Measurements from ENCODE around the gene SLC2A4. TPM values are rescaled to one million over a fixed set of nuclear protein-coding genes. Genes with fewer than 3 reads are reported as not detected.
"Not testable (repeated sequence)": the region's sequence is repeated elsewhere in the genome, so short reads cannot be mapped to it uniquely, and the experiment has no call there.

SLC2A4 gene
- polyA plus RNA-seq (2013, experiment 1 of 2; ENCODE audit: insufficient read length): 0.10 TPM
- polyA plus RNA-seq (2013, experiment 2 of 2; ENCODE audit: insufficient read length): 0.11 TPM

- peak; percentile 91 for DNase-seq
These were observed at the start of gene SLC2A4 for GRCh38 chr17:7281074-7281952. TSS of gene SLC2A4 (plus strand) at chr17:7281718. CDS start at chr17:7281935, 217 bp downstream.

DNA sequence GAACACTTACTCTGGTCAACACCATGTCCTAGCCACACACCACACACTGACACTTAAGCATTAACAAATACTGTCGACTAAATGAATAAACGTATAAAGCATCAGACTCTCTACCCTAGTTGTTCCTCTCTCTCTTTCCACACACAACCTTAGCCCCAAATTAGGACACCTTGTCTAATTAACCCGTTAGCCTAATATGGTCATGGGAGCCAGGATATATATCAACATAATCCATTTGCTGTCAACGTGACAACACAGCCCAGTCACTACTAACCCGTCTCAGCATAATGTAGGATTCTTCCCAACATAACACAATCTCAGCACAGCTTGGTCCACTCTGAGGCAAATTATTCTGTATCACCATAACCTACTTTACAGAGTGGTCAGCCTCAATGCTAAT, 49.4 kb upstream of the SLC2A4 start:
- no peak for DNase-seq

- no peak for DNase-seq
These were observed 47.8 kb upstream of the SLC2A4 start for GRCh38 chr17:7233701-7234082.

DNA sequence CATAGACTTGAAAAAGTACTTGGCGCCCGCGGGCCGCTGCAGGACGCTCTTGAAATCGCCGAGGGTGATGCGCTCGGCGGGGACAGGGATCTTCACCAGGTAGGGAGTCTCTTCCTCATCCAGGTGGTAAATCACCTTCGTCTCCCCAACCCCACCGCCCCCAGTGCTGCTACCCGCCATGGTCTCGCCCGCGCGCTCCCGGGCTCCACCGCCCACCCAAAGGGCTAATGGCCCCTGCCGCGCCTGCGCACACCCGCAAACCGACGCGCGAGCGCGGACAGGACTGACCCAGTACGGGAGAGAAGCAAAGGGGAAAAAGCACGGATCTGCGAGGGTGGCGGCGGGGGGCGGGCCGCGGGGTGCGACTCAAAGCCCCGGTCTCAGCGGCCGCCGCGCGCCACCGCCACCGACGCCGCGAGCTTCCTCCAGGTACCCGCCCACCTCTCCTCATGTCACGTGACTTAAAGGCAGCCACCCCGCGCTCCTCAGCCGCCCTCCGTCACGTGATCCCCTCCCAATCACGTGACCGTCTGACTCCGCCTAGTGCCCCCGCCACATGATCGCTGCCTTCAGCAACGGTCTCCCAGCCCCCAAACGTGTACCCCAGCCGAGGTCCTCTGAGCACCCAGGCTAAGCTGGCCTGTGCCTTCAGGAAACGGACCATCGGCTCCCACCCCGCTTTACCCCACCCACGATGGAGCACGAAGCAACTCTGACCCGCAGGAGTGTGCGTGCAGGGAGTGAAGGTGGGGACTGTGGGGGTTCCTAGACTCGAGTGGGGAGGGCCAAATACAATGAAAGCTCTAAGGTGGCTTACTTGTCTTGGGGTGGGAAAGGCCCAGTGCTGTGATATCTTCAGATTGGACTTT, 47.2 kb upstream of the SLC2A4 start, which contains the start of gene DVL2:
Gene DVL2, minus strand, starts transcription at position 435 of the 869 bp plus-strand sequence. Its CDS starts 255 bp downstream, at position 180.
- peak; percentile 96 for DNase-seq

DNA sequence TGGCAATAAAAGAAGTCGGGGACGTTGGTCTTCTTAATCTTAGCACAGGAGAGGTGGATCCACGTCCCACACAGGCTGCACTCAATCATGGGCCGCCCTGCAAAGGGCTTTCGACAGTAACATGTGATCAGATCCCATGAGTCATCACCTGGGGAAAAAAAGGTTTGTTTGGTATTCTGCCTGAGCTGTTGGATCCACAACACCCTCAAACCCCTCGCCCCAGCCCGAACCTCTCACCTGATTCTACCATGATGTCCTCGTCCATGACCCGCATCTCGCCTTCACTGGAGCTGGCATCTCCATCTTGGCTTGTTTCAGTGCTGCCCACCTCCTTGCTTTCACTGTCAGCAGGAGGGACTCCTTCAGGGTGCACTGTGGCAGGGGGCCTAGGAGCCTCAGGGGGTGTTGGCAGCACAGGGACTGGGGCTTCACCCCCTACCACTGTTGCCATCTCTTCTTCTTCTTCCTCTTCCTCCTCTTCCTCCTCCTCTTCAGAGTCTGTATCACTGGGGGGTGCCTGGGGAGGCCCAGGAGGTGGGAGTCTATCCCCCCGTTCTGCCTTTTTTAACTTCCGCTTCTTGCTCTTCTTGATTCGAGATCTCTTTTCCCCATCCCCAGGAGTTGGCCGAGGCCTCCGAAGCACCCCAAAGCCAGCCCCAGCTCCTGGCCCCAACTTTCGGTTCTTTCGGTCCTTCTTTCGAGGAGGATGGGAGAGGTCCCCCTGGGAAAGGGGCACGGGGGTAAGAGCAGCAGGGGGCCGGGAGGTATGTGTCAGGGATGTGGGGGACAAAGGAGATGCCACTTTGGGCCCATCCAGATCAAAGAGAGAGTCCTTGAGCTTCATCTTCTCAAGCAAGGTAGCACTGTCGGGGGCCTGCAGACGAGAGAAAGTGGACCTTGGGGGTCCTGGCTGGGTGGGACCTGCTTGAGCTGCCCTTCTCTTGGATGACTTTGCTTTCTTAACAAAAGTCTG, 45.5 kb upstream of the SLC2A4 start:
- no peak for DNase-seq

GRCh38 chr17:7236808-7237207, 44.7 kb upstream of the SLC2A4 start:
- no peak for DNase-seq

DNA sequence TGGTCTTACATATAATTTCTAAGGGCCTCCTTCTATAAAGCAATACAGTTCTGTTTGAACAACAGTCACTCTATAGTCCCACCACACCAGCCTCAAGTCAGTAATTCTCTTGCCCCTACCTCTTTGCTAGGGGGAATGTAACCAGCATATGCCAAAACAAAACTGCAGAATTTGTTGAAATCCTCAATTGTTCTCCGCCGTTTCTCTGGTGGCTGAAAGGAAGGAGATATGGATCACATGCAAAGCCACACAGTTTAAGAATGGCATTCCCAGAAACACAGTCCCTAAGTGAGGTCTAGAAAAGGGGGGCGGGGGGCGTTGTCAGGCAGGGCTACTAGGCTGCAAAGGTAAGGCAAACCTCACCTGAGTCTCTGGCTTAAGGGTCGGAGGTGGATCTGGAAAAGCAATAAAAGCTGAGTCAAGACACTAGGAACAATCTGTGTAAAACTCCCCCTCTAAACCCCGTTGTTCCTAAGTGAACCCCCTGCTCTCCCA, 44.2 kb upstream of the SLC2A4 start:
- DNase-seq: no peak

GRCh38 chr17:7237761-7238419, 43.6 kb upstream of the SLC2A4 start:
- peak; percentile 77 for DNase-seq

DNA sequence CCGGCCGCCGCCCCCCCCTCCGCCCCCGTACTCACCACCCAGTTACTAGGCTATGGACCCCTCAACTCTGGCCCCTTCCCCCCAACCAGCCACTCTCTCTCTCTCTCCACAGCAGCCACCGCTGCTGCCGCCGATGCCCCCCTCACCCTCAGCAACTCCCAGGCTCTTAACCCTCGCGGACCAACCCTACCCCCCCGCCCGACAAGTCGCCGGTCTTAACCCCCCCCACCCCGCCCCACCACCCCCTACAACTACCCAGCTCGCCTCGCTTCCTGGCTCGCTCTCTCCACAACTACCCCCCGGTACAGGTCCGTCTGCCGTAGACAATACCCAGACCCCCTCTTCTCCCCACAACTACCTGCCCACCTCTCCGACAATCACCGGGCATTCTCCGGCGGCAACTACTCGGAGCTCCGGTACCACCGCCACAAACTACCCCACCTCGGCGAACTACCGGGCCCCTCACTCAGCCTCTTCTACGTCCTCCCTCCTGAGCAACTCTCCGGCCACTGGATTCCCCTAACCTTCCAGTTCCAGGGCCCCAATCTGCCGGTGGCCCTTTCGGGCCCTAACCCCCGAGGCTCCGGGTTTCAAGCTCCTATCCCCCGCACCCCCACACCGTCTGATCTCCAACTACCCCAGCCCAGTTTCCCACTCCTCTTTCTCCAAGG, 43.0 kb upstream of the SLC2A4 start:
- peak; percentile 47 for DNase-seq

- peak; percentile 100 for DNase-seq
These were observed 42.2 kb upstream of the SLC2A4 start, which contains the start of gene PHF23 for GRCh38 chr17:7239091-7240027. TSS of gene PHF23 (minus strand) at chr17:7239457. CDS start at chr17:7239279, 178 bp downstream.

DNA sequence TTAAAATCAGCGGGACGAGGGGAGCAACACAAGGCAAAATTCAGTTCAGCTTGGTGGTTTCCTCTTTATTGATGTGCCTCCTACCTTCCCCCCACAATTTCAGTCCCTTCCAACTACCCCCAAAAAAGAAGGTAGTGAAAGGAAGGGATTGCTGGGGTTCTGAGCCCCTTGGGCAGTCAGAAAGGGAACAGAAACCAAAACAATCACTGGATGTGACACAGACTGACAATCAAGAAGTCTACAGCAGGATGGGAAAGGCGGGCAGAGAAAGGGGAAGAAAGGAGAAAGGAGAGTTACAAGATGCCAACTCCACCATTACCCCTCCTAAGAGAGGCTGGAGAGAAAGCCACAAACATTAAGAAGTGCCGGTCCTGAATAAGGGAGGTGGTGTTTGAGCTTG, 41.1 kb upstream of the SLC2A4 start:
- no peak for DNase-seq

DNA sequence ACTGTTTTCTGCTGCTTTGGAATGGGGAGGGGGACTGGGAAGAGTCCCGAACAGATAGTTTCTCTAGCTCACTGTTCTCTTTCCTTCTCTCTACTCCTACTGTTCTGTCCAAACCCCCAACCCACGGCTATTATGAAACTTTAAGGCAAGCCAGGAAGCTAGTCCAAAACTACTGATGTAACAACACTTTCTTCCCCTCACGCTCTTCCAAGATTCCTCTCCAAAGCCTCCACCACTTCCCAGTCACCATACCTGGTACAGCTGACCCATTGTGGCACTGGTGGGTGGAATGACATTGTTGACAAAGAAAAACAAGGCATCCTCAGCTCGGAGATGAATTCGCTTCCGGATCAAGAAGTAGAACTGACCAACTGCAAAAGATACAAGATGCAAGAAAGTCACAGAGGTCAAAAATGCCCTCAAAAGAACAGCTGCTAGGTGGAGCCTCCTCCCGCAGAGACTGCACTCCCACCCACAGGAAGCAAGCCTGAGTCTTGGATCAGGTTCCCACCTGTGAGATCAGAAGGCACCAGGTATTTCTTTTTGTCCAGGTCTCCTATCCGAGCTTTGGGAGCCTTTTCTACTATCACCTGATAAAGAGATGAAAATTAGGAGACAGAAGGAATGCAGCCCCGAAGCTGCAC, 40.3 kb upstream of the SLC2A4 start:
- DNase-seq: no peak

- DNase-seq: peak; percentile 92
These were observed 39.5 kb upstream of the SLC2A4 start, which contains the start of gene GABARAP for GRCh38 chr17:7241783-7242716. TSS of gene GABARAP (minus strand) at chr17:7242449. CDS start at chr17:7242330, 119 bp downstream.

DNA sequence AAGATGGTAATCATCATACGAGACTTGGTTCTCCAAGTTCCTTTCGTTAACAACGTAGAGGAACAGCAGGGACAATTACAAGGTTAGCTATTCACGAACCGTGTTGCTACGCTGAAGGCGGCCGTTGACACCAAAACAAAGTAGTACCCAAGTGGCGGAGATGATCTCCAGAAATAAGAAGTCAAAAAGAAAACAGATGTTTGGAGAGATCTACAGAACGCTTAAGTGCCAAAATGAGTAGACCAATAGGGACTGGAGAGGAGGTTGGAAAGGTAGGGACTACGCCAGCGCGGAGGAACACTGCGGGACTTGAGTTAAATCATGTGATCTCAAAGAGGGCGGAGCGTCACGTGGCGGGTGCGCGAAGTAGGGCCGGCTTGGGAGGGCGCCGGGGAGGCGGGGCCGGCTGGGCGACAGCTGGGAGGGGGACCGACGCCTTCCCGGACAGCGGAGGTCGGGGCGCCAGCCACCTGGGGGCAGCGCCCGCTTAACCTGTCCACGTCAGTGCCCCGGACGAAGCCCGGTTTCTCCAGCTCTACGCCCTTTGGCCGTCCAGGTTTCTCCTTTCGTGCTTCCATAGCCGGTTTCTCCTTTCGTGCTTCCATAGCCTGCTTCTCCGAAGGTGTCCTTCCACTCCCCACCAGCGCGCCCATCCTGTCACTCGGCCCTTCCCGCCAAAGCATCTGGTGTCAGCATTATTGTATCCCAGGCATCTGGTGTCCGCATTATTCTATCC, 38.6 kb upstream of the SLC2A4 start:
- peak; percentile 96 for DNase-seq

DNA sequence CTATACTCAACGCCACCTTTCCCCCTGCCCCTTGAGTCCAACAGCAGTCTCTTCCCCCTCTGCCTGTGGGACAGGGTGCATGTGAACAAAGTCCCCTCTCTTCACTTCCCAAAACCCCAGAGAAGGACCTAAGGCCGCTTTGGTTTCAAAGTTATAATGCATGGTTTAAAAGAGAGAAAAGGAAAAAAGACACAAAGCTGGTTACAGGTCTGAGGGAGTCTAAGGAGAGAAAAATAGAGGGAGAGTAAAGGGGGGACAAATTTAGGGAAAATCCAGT, 38.1 kb upstream of the SLC2A4 start:
- DNase-seq: no peak

- DNase-seq: not testable (repeated sequence)
These were observed 37.7 kb upstream of the SLC2A4 start for GRCh38 chr17:7243838-7244237.

DNA sequence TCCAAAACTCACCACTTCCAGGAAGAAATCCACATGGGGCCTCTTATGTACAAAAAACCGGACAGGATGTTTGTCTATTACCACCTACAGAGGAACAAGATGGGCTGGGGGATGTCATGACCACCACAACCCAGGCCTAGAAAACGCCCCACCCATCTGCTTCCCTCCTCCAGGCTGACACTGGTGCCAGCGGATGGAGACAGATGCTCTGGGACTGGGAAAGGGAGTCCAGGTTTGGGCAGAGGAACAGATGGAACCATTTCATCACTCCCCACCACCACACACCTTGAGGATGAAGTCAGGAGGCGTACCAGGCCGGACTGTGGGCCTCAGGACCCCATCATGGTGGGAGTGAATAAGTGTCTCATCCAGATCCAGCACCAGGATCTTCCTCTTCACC, 34.7 kb upstream of the SLC2A4 start:
- no peak for DNase-seq
